SK-N-SH treated with all-trans-retinoic acid at 6 μM for 48 hours (cell line): ENCODE data around the gene CRYBG3.

Experiments
- CREB5 ChIP-seq: fragments of 250-450 bp; sonication (Bioruptor Pico); IDR thresholded peaks from 2 replicates; pipeline ENCODE4 v1.5.1; 2020; ENCODE audit warnings: low read depth, mild to moderate bottlenecking, moderate library complexity
- PATZ1 ChIP-seq: fragments of 250-450 bp; sonication (Bioruptor Pico); IDR thresholded peaks from 2 replicates; pipeline ENCODE4 v1.8.0; 2020; ENCODE audit warnings: mild to moderate bottlenecking, moderate library complexity, borderline replicate concordance
- POU6F1 ChIP-seq: fragments of 250-450 bp; sonication (Bioruptor Pico); IDR thresholded peaks from 2 replicates; pipeline ENCODE4 v1.8.0; 2021; ENCODE audit warnings: low read depth, mild to moderate bottlenecking, moderate library complexity, borderline replicate concordance
- RARB ChIP-seq: fragments of 250-450 bp; sonication (Bioruptor Pico); IDR thresholded peaks from 2 replicates; pipeline ENCODE4 v1.8.0; 2021; ENCODE audit warnings: mild to moderate bottlenecking, moderate library complexity
- TOX ChIP-seq: fragments of 250-450 bp; sonication (Bioruptor Pico); IDR thresholded peaks from 2 replicates; pipeline ENCODE4 v1.8.0; 2021; ENCODE audit warnings: mild to moderate bottlenecking, moderate library complexity, borderline replicate concordance
- ZFP30 ChIP-seq: fragments of 450-650 bp; formaldehyde crosslinking; IDR thresholded peaks from 2 replicates; pipeline ENCODE4 v1.5.0; 2022; ENCODE audit warnings: mild to moderate bottlenecking, moderate library complexity
- ZNF565 ChIP-seq: fragments of 450-650 bp; formaldehyde crosslinking; conservative IDR thresholded peaks from 2 replicates; pipeline ENCODE4 v1.5.0; 2020; ENCODE audit warnings: low read depth, mild to moderate bottlenecking, moderate library complexity
- TF ChIP-seq, protein P1 (sequence below): fragments of 250-450 bp; sonication (Bioruptor Pico); IDR thresholded peaks from 2 replicates; pipeline ENCODE4 v1.5.0; 2020; ENCODE audit warnings: mild to moderate bottlenecking, moderate library complexity
- TF ChIP-seq, protein P2 (sequence below): fragments of 250-450 bp; sonication (Bioruptor Pico); IDR thresholded peaks from 2 replicates; pipeline ENCODE4 v1.5.1; 2021; ENCODE audit warnings: mild to moderate bottlenecking, moderate library complexity

DNA sequence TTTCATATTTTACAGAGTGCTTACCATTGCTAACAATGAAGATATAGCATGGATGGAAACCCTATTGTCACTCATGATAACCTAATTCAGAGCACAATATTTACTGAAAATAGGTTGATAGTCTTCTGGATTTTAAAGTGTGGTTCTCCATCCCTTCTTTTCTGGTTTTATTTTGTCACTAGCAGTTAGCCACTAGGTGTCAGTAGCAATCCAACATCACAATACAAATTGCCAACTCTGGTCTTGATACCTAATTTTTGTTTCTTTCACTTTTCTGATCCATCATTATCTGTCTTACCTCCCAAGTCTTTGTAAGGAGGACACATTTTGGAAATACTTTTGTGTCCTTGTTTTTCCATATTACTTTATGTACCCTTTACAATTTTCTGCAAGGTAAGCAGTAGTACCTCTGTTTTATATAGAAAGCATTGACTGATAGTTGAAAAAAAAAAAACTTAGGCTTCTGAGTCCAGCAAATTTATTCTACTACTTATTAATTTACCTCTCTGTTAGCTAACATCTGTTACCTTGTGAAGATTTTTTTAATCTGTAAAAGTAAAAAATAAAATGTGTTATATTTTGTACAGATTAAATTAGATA is 28.3 kb upstream of the CRYBG3 start:
- TF ChIP-seq, protein P1, sequence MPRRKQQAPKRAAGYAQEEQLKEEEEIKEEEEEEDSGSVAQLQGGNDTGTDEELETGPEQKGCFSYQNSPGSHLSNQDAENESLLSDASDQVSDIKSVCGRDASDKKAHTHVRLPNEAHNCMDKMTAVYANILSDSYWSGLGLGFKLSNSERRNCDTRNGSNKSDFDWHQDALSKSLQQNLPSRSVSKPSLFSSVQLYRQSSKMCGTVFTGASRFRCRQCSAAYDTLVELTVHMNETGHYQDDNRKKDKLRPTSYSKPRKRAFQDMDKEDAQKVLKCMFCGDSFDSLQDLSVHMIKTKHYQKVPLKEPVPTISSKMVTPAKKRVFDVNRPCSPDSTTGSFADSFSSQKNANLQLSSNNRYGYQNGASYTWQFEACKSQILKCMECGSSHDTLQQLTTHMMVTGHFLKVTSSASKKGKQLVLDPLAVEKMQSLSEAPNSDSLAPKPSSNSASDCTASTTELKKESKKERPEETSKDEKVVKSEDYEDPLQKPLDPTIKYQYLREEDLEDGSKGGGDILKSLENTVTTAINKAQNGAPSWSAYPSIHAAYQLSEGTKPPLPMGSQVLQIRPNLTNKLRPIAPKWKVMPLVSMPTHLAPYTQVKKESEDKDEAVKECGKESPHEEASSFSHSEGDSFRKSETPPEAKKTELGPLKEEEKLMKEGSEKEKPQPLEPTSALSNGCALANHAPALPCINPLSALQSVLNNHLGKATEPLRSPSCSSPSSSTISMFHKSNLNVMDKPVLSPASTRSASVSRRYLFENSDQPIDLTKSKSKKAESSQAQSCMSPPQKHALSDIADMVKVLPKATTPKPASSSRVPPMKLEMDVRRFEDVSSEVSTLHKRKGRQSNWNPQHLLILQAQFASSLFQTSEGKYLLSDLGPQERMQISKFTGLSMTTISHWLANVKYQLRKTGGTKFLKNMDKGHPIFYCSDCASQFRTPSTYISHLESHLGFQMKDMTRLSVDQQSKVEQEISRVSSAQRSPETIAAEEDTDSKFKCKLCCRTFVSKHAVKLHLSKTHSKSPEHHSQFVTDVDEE (CRISPR knock-in tag): no peak
- TF ChIP-seq TOX: no peak
- TF ChIP-seq RARB (CRISPR knock-in tag): no peak
- no peak for TF ChIP-seq ZFP30 (CRISPR knock-in tag)
- no peak for TF ChIP-seq ZNF565 (CRISPR knock-in tag)
- no peak for TF ChIP-seq POU6F1
- no peak for TF ChIP-seq PATZ1
- TF ChIP-seq, protein P2, sequence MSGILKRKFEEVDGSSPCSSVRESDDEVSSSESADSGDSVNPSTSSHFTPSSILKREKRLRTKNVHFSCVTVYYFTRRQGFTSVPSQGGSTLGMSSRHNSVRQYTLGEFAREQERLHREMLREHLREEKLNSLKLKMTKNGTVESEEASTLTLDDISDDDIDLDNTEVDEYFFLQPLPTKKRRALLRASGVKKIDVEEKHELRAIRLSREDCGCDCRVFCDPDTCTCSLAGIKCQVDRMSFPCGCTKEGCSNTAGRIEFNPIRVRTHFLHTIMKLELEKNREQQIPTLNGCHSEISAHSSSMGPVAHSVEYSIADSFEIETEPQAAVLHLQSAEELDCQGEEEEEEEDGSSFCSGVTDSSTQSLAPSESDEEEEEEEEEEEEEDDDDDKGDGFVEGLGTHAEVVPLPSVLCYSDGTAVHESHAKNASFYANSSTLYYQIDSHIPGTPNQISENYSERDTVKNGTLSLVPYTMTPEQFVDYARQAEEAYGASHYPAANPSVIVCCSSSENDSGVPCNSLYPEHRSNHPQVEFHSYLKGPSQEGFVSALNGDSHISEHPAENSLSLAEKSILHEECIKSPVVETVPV (CRISPR knock-in tag): no peak
- no peak for TF ChIP-seq CREB5 (CRISPR knock-in tag)
